H9 (cell line): ENCODE data around the gene CFDP1. TPM values are rescaled to one million over a fixed set of nuclear protein-coding genes. Genes with fewer than 3 reads are reported as not detected.

ENCODE experiments used
- DNase-seq: peaks from one replicate; pipeline ENCODE4 v3.0.0-alpha.2; 2017
- H2AFZ ChIP-seq: one replicate; pipeline ENCODE4 v1.6.1; 2013; ENCODE audit warnings: mild to moderate bottlenecking, low read length, control low read depth, moderate library complexity
- H2AK5ac ChIP-seq: 2 replicates; pipeline ENCODE4 v1.6.1; 2013; ENCODE audit warnings: low read length, control low read depth, mixed read lengths; ENCODE audit not compliant: insufficient read length
- H2BK120ac ChIP-seq: one replicate; pipeline ENCODE4 v1.6.1; 2013; ENCODE audit warnings: low read depth, mild to moderate bottlenecking, low read length, control low read depth, inconsistent platforms; ENCODE audit not compliant: poor library complexity, severe bottlenecking
- H2BK12ac ChIP-seq: 2 replicates; pipeline ENCODE4 v1.6.1; 2013; ENCODE audit warnings: low read length, control low read depth, mixed read lengths, low read depth; ENCODE audit not compliant: insufficient read length
- H2BK15ac ChIP-seq: 2 replicates; pipeline ENCODE4 v1.6.1; 2013; ENCODE audit warnings: low read depth, low read length, control low read depth
- H2BK20ac ChIP-seq: one replicate; pipeline ENCODE4 v1.6.1; 2013; ENCODE audit warnings: low read depth, mild to moderate bottlenecking, low read length, control low read depth, inconsistent platforms; ENCODE audit not compliant: poor library complexity, severe bottlenecking
- H2BK5ac ChIP-seq: 2 replicates; pipeline ENCODE4 v1.6.1; 2013; ENCODE audit warnings: low read length, control low read depth, mixed read lengths; ENCODE audit not compliant: insufficient read length
- H3K14ac ChIP-seq: 2 replicates; pipeline ENCODE4 v1.6.1; 2013; ENCODE audit warnings: low read length, control low read depth; ENCODE audit not compliant: insufficient read depth
- H3K18ac ChIP-seq: 2 replicates; pipeline ENCODE4 v1.6.1; 2013; ENCODE audit warnings: low read depth, mild to moderate bottlenecking, mixed read lengths, low read length, control low read depth; ENCODE audit not compliant: insufficient read length
- H3K23ac ChIP-seq: 2 replicates; pipeline ENCODE4 v1.6.1; 2013; ENCODE audit warnings: low read length, control low read depth, mixed read lengths, low read depth; ENCODE audit not compliant: insufficient read length
- H3K23me2 ChIP-seq: 2 replicates; pipeline ENCODE4 v1.6.1; 2013; ENCODE audit warnings: low read depth, mild to moderate bottlenecking, mixed read lengths, low read length, control low read depth; ENCODE audit not compliant: insufficient read length, poor library complexity, severe bottlenecking
- H3K27ac ChIP-seq: 2 replicates; pipeline ENCODE4 v1.5.1; 2013; ENCODE audit warnings: low read length, control low read depth, mixed read lengths, low read depth; ENCODE audit not compliant: insufficient read length
- H3K27me3 ChIP-seq: 2 replicates; pipeline ENCODE4 v1.6.1; 2013; ENCODE audit warnings: low read length, control low read depth, inconsistent platforms; ENCODE audit not compliant: insufficient read depth
- H3K4ac ChIP-seq: 2 replicates; pipeline ENCODE4 v1.6.1; 2013; ENCODE audit warnings: low read depth, mild to moderate bottlenecking, control low read depth, inconsistent platforms, low read length, moderate library complexity
- H3K4me1 ChIP-seq: 2 replicates; pipeline ENCODE4 v1.6.1; 2013; ENCODE audit warnings: low read length, control low read depth, inconsistent platforms; ENCODE audit not compliant: insufficient read depth
- H3K4me2 ChIP-seq: 2 replicates; pipeline ENCODE4 v1.6.1; 2013; ENCODE audit warnings: low read length, control low read depth, mixed read lengths; ENCODE audit not compliant: insufficient read length, insufficient read depth
- H3K56ac ChIP-seq: 2 replicates; pipeline ENCODE4 v1.6.1; 2013; ENCODE audit warnings: low read depth, mild to moderate bottlenecking, mixed read lengths, low read length, control low read depth; ENCODE audit not compliant: insufficient read length
- H3K79me1 ChIP-seq: 2 replicates; pipeline ENCODE4 v1.6.1; 2013; ENCODE audit warnings: low read depth, mild to moderate bottlenecking, moderate library complexity, low read length, control low read depth, inconsistent platforms; ENCODE audit not compliant: insufficient read depth, poor library complexity, severe bottlenecking
- H3K79me2 ChIP-seq: 2 replicates; pipeline ENCODE4 v1.6.1; 2013; ENCODE audit warnings: low read length, control low read depth, inconsistent platforms; ENCODE audit not compliant: insufficient read depth
- H3K9ac ChIP-seq: 2 replicates; pipeline ENCODE4 v1.6.1; 2013; ENCODE audit warnings: low read length, control low read depth, mixed read lengths; ENCODE audit not compliant: insufficient read length; ENCODE audit errors: extremely low read depth
- H3K9me3 ChIP-seq: one replicate; pipeline ENCODE4 v1.6.1; 2013; ENCODE audit warnings: low read depth, low read length, inconsistent platforms; ENCODE audit not compliant: control insufficient read depth
- H3T11ph ChIP-seq: one replicate; pipeline ENCODE4 v1.6.1; 2013; ENCODE audit warnings: mild to moderate bottlenecking, low read length, control low read depth, inconsistent platforms
- H4K20me1 ChIP-seq: one replicate; pipeline ENCODE4 v1.6.1; 2013; ENCODE audit not compliant: control insufficient read depth, insufficient read length, insufficient read depth
- H4K5ac ChIP-seq: 2 replicates; pipeline ENCODE4 v1.6.1; 2013; ENCODE audit warnings: low read depth, mild to moderate bottlenecking, mixed read lengths, low read length, control low read depth; ENCODE audit not compliant: insufficient read length
- H4K8ac ChIP-seq: replicated peaks from 2 replicates; pipeline ENCODE4 v1.6.1; 2013; ENCODE audit warnings: low read length, control low read depth, mixed read lengths, low read depth; ENCODE audit not compliant: insufficient read length
- H4K91ac ChIP-seq: 2 replicates; pipeline ENCODE4 v1.6.1; 2013; ENCODE audit warnings: low read depth, mild to moderate bottlenecking, moderate library complexity, mixed read lengths, low read length, control low read depth; ENCODE audit not compliant: insufficient read length
- H3K27ac Mint-ChIP-seq, 3 experiments: 2 replicates in 2 of 3; 3 replicates in 1 of 3; pipeline ENCODE4 v1.8.0; 2020 to 2021; ENCODE audit warnings: mixed read lengths in 3 of 3, mild to moderate bottlenecking in 1 of 3, moderate library complexity in 1 of 3
- H3K27me3 Mint-ChIP-seq: 2 replicates; pipeline ENCODE4 v1.8.0; 2021; ENCODE audit warnings: low read depth, mild to moderate bottlenecking, moderate library complexity, mixed read lengths
- H3K36me3 Mint-ChIP-seq, 3 experiments: 2 replicates in 2 of 3; 3 replicates in 1 of 3; pipeline ENCODE4 v1.8.0; 2020 to 2021; ENCODE audit warnings: low read depth in 3 of 3, mixed read lengths in 3 of 3; ENCODE audit not compliant: insufficient read depth in 1 of 3
- H3K4me1 Mint-ChIP-seq, 2 experiments: 2 replicates each; pipeline ENCODE4 v1.8.0; 2020; ENCODE audit warnings: mixed read lengths in 2 of 2
- H3K4me3 Mint-ChIP-seq, 2 experiments: 2 replicates in 1 of 2; 3 replicates in 1 of 2; pipeline ENCODE4 v1.8.0; 2020 to 2021; ENCODE audit warnings: mild to moderate bottlenecking in 2 of 2, mixed read lengths in 2 of 2, moderate library complexity in 1 of 2
- H3K9me3 Mint-ChIP-seq, 2 experiments: 2 replicates in 1 of 2; 3 replicates in 1 of 2; pipeline ENCODE4 v1.8.0; 2020; ENCODE audit warnings: mild to moderate bottlenecking in 2 of 2, mixed read lengths in 2 of 2, moderate library complexity in 1 of 2
- WGBS: extraction: QIAGEN DNeasy Blood & Tissue Kit; methylation state at CpG from one replicate; pipeline ENCODE4 v1.1.7; 2013; ENCODE audit warnings: missing lambda C conversion rate, low lambda C conversion rate, mixed read lengths; ENCODE audit not compliant: insufficient read length; ENCODE audit errors: extremely low coverage; 5-methylcytosine and 5-hydroxymethylcytosine counted together
- total RNA-seq: library from RNA; stranded (reverse); gene quantifications from 2 replicates; pipeline ENCODE4 v1.2.1, GENCODE V29; 2021
- TF ChIP-seq, protein P1 (sequence below): fragments of 200-600 bp; sonication (generic); conservative IDR thresholded peaks from 3 replicates; pipeline ENCODE4 v1.8.0; 2021; ENCODE audit warnings: antibody characterized with exemption, mild to moderate bottlenecking

The CFDP1 gene
- total RNA-seq, 1 experiment from 2014 or later: 89.2 TPM

DNA sequence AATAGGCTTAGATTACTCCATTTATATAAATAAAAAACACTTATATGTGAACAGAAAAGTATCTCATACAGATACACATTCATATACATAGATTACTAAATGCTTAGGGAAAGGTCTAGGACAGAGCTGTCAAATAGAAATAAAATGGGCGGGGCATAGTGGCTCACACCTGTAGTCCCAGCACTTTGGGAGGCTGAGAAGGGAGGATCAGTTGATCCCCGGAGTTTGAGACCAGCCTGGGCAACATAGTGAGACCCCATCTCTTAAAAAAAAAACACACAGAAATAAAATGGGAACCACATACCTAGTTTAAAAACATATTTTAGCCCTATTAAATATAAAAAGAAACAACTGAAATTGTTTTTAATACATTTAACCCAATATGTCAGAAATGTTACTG is 58.9 kb downstream of the CFDP1 start:
- TF ChIP-seq, protein P1, sequence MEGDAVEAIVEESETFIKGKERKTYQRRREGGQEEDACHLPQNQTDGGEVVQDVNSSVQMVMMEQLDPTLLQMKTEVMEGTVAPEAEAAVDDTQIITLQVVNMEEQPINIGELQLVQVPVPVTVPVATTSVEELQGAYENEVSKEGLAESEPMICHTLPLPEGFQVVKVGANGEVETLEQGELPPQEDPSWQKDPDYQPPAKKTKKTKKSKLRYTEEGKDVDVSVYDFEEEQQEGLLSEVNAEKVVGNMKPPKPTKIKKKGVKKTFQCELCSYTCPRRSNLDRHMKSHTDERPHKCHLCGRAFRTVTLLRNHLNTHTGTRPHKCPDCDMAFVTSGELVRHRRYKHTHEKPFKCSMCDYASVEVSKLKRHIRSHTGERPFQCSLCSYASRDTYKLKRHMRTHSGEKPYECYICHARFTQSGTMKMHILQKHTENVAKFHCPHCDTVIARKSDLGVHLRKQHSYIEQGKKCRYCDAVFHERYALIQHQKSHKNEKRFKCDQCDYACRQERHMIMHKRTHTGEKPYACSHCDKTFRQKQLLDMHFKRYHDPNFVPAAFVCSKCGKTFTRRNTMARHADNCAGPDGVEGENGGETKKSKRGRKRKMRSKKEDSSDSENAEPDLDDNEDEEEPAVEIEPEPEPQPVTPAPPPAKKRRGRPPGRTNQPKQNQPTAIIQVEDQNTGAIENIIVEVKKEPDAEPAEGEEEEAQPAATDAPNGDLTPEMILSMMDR: no peak
- H4K91ac ChIP-seq: no peak overlapping the region
- no peak overlapping the region for H2BK12ac ChIP-seq
- no peak overlapping the region for H3K9ac ChIP-seq
- no peak overlapping the region for H2BK15ac ChIP-seq
- no peak overlapping the region for H3K4ac ChIP-seq
- no peak overlapping the region for H3K23ac ChIP-seq
- no peak overlapping the region for H2BK5ac ChIP-seq
- no peak overlapping the region for H4K5ac ChIP-seq
- Mint-ChIP-seq H3K4me3 (no peak overlapping the region), H3K36me3 (peaks cover 0 to 21% (median 20%) of the 10 kb centered on the region in 3 experiments; a peak in 6 of 7 replicates), H3K4me1 (peaks cover 16 to 17% of the 10 kb centered on the region in 2 experiments), H3K9me3 (no peaks in the 10 kb centered on the region), H3K27me3 (no peaks in the 10 kb centered on the region), H3K27ac (no peak overlapping the region)
- H3K4me2 ChIP-seq: no peak overlapping the region
- no peak overlapping the region for H2BK120ac ChIP-seq
- DNase-seq: no peak
- no peaks in the 10 kb centered on the region for H3K9me3 ChIP-seq
- WGBS: no CpG with 5 or more reads among the region's 2 CpGs
- H2AK5ac ChIP-seq: no peak overlapping the region
- no peaks in the 10 kb centered on the region for H3K27me3 ChIP-seq
- H4K8ac ChIP-seq: no peak overlapping the region
- no peaks in the 10 kb centered on the region for H3K4me1 ChIP-seq
- no peaks in the 10 kb centered on the region for H3K79me2 ChIP-seq
- no peak overlapping the region for H3K14ac ChIP-seq
- H2BK20ac ChIP-seq: no peak overlapping the region
- H4K20me1 ChIP-seq: no peaks in the 10 kb centered on the region
- no peak overlapping the region for H3K18ac ChIP-seq
- H3K27ac ChIP-seq: no peak overlapping the region
- no peak overlapping the region for H2AFZ ChIP-seq
- H3T11ph ChIP-seq: no peak overlapping the region
- no peak overlapping the region for H3K56ac ChIP-seq
- no peaks in the 10 kb centered on the region for H3K79me1 ChIP-seq
- no peaks in the 10 kb centered on the region for H3K23me2 ChIP-seq
